B cell (primary cell): ENCODE measurements around the gene GRN.
"Not testable (repeated sequence)": the region's sequence is repeated elsewhere in the genome, so short reads cannot be mapped to it uniquely, and the experiment has no call there.

ENCODE experiments used
- EZH2 ChIP-seq: IDR thresholded peaks from 2 replicates; pipeline ENCODE4 v1.6.1; 2012; ENCODE audit warnings: borderline replicate concordance, low read depth, mild to moderate bottlenecking, moderate library complexity, low read length; ENCODE audit not compliant: insufficient read depth, poor library complexity, severe bottlenecking
- TF ChIP-seq, protein P1 (sequence below): fragments of 200-600 bp; IDR thresholded peaks from one replicate; pipeline ENCODE4 v1.8.0; 2022; ENCODE audit warnings: antibody characterized with exemption, mild to moderate bottlenecking

DNA sequence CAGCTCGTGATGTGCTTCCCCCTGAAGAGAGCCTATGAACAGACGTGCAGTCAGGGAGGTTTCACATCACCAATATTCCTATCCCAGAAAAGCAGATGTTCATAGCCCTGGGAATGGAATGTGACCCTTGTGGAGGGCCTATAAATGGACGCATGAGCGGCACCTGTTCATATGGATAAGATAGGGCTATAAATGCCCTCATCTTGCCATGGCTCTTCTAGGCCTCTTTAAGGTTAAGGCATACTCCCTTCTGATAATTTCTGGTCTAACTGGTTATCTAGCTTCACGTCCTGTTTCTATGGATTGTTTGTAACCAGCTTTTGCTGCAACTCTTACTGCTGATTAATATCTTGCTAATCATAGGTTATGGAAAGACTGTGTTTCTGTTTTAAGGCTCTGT, 4.5 kb upstream of the GRN start:
- TF ChIP-seq, protein P1, sequence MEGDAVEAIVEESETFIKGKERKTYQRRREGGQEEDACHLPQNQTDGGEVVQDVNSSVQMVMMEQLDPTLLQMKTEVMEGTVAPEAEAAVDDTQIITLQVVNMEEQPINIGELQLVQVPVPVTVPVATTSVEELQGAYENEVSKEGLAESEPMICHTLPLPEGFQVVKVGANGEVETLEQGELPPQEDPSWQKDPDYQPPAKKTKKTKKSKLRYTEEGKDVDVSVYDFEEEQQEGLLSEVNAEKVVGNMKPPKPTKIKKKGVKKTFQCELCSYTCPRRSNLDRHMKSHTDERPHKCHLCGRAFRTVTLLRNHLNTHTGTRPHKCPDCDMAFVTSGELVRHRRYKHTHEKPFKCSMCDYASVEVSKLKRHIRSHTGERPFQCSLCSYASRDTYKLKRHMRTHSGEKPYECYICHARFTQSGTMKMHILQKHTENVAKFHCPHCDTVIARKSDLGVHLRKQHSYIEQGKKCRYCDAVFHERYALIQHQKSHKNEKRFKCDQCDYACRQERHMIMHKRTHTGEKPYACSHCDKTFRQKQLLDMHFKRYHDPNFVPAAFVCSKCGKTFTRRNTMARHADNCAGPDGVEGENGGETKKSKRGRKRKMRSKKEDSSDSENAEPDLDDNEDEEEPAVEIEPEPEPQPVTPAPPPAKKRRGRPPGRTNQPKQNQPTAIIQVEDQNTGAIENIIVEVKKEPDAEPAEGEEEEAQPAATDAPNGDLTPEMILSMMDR, result not testable (repeated sequence)
- TF ChIP-seq EZH2, result not testable (repeated sequence)
